Left colon (tissue), 2 donors: Measurements from ENCODE around the gene OR4X2. TPM values are rescaled to one million over a fixed set of nuclear protein-coding genes. Genes with fewer than 3 reads are reported as not detected.
"Not testable (repeated sequence)": the region's sequence is repeated elsewhere in the genome, so short reads cannot be mapped to it uniquely, and the experiment has no call there.

Source experiments
- ATAC-seq: fragments of 200-7000 bp; cut with Tn5 transposase; one replicate; pipeline ENCODE4 v1.9.1; 2020; ENCODE audit warnings: mild to moderate bottlenecking, moderate library complexity
- DNase-seq, 2 donors: peaks; one replicate each; pipeline ENCODE4 v3.0.0-alpha.2; 2020
- intact Hi-C, 2 donors: fragments of 100-400 bp; cut with DNase I in 1 of 2; cut with micrococcal nuclease in 1 of 2; formaldehyde crosslinking; loops; one replicate each; pipeline versions ENCODE4 v1.11.2 to v1.14.0; 2022; cut with DNase I, micrococcal nuclease
- long read RNA-seq: library from polyadenylated mRNA; unstranded; transcript quantifications from one replicate; pipeline ENCODE4 v2.0.0, GENCODE V29; 2021
- total RNA-seq, 2 donors: library from RNA; stranded (reverse); fragmentation: NEBNext Ultra II Directional; extraction: Animal tissue kit (Norgen Biotek cat#: 25700); gene quantifications; one replicate each; pipeline ENCODE4 v1.2.1, GENCODE V29; 2021
- donor health status: DM: no; HTN: no; CAD: no.
- donor health status: DM: yes; HTN: yes; CAD: no.

Gene OR4X2, protein sequence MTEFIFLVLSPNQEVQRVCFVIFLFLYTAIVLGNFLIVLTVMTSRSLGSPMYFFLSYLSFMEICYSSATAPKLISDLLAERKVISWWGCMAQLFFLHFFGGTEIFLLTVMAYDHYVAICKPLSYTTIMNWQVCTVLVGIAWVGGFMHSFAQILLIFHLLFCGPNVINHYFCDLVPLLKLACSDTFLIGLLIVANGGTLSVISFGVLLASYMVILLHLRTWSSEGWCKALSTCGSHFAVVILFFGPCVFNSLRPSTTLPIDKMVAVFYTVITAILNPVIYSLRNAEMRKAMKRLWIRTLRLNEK
- not detected for total RNA-seq
- long read RNA-seq: 0 reads

DNA sequence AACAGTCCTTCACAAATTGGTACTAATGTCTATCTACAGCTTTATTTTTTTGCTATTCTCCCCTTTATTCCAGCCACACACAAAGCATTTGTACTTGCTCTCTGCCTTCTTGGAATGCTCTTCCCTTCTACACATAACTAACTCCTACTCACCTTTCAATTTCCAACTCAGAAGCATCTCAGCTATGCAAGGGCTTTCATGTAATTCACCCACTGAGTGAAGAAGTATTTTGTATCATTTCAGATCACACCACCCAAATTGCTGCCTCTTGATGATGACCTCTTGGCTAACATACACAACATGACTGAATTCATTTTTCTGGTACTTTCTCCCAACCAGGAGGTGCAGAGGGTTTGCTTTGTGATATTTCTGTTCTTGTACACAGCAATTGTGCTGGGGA lies at the start of gene OR4X2:
OR4X2 (plus strand) TSS at position 301 of the 400 bp plus-strand sequence; CDS start at position 301, 0 bp downstream.
- DNase-seq: no peak
- intact Hi-C loops: no loop called here
- ATAC-seq: no peak

DNA sequence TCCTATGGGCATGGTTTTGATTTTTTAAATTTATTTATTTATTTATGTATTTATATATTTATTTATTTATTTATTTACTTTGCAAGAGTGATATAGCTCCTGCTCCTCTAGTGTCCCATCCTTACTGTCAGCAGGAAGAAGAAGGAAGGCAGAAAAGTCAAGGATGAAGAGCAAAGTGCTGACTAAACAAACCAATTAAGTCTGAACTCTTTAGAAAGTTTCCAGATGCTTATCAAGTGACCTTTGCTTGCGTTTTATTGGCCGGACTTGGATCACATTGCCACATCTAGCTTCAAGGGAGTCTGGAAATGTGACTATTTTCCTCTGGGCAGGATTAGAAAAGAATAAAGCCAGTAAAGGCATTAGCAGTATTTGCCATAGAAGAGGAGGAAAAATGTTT lies 37.0 kb upstream of the OR4X2 start:
- no peak for ATAC-seq
- intact Hi-C loops: no loop called here
- DNase-seq: no peak

DNA sequence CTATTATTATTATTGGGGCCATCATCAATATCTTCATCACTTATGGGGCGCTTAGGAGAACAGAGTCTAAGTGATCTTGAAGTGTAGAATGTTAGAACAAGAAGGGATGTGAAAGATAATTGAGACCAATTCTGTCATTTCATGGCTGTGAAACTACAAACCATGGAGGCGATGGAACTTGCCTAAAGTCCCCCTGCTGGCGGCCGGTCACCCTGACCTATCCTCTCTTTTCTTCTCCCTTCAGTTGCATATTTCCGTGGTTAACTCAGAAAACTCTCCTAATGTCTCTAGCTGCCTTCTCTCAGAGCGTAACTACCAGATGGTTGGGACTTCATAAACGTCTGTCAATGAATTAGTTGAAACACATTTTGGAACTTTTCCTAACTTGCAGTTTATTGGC lies 34.9 kb upstream of the OR4X2 start:
- intact Hi-C loops: no loop called here
- ATAC-seq (no peak), DNase-seq (peak in 1 of 2 donors; percentile 5)

DNA sequence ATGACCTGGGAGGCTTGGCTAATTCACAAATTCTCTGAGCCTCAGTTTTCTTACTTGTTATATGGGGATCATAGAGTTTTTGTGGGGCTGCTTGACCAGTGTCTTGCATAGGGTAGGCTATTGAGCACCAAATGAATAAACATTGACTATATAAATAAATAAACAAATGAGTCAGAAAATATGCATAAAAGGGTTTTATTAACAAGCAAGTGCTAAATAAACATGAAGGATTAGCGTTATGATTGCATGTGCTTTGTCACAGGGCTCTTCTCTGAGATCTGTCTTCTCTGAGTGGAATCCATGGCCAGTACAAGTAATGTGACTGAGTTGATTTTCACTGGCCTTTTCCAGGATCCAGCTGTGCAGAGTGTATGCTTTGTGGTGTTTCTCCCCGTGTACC lies 28.4 kb upstream of the OR4X2 start, which contains the start of gene OR4B1:
OR4B1 (plus strand) TSS at position 301 of the 400 bp plus-strand sequence; CDS start at position 301, 0 bp downstream.
- DNase-seq (no peak), ATAC-seq (no peak)
- intact Hi-C loops: no loop called here

DNA sequence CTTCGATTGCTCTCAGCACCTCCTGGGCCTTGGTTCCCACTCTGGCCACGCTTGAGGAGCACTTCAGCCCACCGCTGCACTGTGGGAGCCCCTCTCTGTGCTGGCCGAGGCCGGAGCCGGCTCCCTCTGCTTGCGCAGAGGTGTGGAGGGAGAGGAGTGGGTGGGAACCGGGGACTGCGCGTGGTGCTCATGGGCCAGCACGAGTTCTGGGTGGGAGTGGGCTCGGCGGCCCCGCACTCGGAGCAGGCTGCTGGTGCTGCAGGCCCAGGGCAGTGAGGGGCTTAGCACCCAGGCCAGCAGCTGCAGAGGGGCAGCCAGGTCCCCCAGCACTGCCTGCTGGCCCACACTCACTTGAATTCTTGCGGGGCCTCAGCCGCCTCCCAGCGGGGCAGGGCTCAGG lies 16.1 kb upstream of the OR4X2 start:
- no peak for DNase-seq
- intact Hi-C loops: no loop called here
- no peak for ATAC-seq

DNA sequence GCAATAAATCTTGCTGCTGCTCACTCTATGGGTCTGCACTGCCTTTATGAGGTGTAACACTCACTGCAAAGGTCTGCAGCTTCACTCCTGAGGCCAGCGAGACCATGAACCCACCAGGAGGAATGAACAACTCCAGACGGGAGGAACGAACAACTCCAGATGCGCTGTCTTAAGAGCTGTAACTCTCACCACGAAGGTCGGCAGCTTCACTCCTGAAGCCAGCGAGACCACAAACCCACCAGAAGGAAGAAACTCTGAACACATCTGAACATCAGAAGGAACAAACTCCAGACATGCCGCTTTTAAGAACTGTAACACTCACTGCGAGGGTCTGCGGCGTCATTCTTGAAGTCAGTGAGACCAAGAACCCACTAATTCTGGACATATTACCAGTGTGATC lies 14.8 kb upstream of the OR4X2 start:
- ATAC-seq, DNase-seq, intact Hi-C loops: not testable (repeated sequence)

DNA sequence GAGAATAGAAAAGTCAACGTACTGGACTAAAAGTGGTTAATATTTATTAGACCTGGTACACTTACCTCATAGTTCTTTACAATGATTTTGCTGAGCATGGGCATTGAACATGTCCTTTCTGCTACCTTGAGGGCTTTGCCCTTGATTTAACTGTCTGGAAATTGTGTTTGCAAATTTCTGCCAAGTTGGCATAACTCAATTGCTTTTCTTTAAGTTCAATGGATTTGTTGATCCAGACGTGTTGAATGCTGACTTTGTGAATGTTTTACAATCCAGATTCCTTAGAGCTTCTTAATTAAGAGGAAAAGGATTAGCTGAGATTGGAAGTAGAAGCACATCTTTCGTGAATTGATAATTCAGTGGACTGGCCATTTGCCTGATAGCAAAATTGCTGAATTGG lies 7.2 kb upstream of the OR4X2 start:
- ATAC-seq (no peak), DNase-seq (no peak)
- intact Hi-C loops: no loop called here

DNA sequence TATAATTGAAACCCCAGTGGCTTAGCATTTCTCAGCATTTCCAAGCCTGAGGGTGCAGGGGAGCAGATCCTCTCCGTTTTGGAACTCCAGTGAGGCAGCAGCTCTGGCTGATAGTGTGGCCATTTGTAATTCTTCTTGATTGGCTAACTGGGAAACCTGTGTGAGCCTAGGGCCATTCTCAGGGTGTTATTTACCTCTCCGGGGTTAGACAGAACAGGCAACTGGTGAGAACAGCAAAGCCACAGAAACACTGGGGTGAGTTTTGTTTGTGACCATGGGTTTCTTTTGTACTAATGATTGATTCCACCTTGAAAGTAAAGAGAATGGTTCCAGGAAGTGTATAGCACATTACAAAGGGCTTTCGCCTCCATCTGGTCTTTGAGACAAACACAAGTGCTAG lies 2.4 kb upstream of the OR4X2 start:
- no peak for ATAC-seq
- intact Hi-C loops: no loop called here
- DNase-seq: no peak

DNA sequence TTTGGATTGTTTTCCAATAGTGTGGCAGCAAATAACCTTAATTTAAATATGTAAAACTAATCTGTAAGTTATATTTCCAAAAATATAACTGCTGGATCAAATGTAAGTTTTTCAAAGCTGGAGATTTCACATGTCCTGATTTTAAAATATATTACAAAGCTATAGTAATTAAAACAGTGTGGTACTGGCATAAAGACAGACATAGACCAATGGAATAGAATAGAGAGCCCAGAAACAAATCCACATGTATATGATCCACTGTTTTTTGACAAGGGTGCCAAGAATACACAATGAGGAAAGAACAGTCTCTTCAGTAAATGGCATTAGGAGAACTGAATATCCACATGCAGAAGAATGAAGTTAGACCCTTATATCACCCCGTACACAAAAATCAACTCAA lies 4.0 kb downstream of the OR4X2 start:
- intact Hi-C loops: no loop called here
- DNase-seq (no peak), ATAC-seq (no peak)

DNA sequence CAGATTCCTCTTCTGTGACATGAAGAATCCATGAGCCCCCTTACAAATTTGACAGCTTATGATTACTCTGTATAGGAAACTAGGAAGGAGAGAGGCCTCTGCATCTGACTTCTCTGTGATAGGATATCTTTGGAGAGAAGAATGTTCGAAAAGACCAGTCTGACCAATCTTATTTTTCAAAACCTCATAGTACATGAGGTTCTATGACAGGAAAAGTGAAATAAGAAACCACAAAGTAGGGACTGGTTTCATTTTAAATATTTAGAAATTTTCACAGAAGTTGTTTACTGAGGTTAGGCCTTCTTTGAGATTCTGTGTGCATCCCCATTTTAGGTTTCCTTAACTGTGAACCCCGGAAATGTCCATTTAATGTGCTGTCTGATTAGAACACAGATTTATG lies 16.7 kb downstream of the OR4X2 start:
- DNase-seq: no peak
- intact Hi-C loops: no loop called here
- no peak for ATAC-seq

DNA sequence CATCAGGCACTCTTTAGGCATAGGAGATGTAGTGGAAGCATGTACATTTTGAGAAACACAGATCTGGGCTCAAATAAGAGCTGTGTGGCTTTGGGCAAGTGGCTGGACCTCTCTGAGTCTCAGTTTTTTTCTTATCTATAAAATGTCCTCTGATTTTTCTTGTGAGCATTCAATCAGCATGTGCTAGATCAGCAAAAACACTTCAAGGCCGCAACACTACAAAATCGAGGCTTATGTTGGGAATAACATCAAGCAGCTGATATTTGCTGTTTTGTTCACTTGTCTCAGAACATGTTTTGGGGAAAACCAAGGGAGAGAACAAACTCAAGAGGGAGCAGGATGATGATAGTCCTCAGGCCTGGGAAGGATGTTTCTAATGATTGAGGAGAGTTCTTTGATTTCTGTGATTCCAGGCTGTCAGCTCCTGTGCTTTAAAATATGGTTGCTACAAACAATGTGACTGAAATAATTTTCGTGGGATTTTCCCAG lies 18.6 kb downstream of the OR4X2 start, which contains the start of gene OR4X1:
OR4X1 (plus strand) TSS at position 439 of the 489 bp plus-strand sequence; CDS start at position 439, 0 bp downstream.
- intact Hi-C loops: no loop called here
- ATAC-seq (no peak), DNase-seq (no peak)

DNA sequence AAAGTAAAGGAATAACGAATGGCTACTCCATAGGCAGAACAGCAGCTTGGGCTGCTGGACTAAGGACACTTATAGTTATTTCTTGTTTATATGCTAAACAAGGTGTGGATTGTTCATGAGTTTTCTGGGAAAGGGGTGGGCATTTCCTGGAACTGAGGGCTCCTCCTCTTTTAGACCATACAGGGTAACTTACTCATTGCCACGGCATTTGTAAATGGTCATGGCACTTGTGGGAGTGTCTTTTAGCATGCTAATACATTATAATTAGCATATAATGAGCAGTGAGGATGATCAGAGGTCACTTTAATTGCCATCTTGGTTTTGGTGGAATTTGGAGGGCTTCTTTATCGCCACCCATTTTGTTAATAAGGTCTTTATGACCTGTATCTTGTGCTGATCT lies 25.7 kb downstream of the OR4X2 start:
- ATAC-seq (no peak), DNase-seq (no peak)
- intact Hi-C loops: no loop called here

DNA sequence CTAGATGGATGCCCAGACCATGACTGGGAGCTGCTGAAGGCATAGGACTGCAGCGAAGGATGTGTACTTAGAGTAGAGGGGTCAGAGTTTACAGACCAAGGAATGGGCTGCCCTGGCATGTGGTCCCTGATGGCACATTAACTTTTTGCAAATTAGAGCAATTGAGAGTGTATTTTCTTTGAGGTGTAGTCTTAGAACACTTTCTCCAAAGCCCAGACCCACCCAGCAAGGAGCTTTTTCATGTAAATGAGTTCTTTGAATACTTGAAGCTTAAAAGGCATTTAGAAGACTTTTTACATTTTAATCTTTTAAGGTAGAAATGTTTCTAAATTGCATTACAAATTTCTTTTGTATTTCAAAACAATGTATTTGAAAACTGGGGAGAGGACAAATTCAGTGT lies 27.7 kb downstream of the OR4X2 start:
- intact Hi-C loops: no loop called here
- ATAC-seq: no peak
- DNase-seq: no peak

Other genes with a start within 250 kb of the OR4X2 start
- gene OR4B1, start 28.3 kb upstream of the OR4X2 start, total RNA-seq: not detected
- not detected for gene OR4X1, start 18.8 kb downstream of the OR4X2 start, total RNA-seq
- gene OR4S1, start 61.1 kb downstream of the OR4X2 start, total RNA-seq: not detected
- gene OR4C3, start 79.8 kb downstream of the OR4X2 start, total RNA-seq: not detected
- not detected for gene OR4C5, start 121.4 kb downstream of the OR4X2 start, total RNA-seq
- gene OR4A47, start 243.7 kb downstream of the OR4X2 start, total RNA-seq: not detected